ENCODE measurements around the gene NRF1.

GRCh38 chr7:129730159-129730558, 118.6 kb downstream of the NRF1 start:
- TF ChIP-seq CHD2 (IDR thresholded peaks at IDR 0.05; ENCODE audit: low read length) = no peak
- no peak for TF ChIP-seq CEBPB (IDR thresholded peaks at IDR 0.05; ENCODE audit: low read depth, low read length)
- TF ChIP-seq, protein P1, sequence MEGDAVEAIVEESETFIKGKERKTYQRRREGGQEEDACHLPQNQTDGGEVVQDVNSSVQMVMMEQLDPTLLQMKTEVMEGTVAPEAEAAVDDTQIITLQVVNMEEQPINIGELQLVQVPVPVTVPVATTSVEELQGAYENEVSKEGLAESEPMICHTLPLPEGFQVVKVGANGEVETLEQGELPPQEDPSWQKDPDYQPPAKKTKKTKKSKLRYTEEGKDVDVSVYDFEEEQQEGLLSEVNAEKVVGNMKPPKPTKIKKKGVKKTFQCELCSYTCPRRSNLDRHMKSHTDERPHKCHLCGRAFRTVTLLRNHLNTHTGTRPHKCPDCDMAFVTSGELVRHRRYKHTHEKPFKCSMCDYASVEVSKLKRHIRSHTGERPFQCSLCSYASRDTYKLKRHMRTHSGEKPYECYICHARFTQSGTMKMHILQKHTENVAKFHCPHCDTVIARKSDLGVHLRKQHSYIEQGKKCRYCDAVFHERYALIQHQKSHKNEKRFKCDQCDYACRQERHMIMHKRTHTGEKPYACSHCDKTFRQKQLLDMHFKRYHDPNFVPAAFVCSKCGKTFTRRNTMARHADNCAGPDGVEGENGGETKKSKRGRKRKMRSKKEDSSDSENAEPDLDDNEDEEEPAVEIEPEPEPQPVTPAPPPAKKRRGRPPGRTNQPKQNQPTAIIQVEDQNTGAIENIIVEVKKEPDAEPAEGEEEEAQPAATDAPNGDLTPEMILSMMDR (IDR thresholded peaks at IDR 0.05; ENCODE audit: control extremely low read depth in 1 of 3, insufficient read depth in 1 of 3, low read depth in 1 of 3, low read length in 3 of 3) = no peak
- TF ChIP-seq BRCA1 (IDR thresholded peaks at IDR 0.05; ENCODE audit: low read depth, low read length) = no peak
- no peak for TF ChIP-seq SIN3A (conservative IDR thresholded peaks at IDR 0.05 in 1 of 2, IDR thresholded peaks at IDR 0.05 in 1 of 2; ENCODE audit: low read depth in 1 of 2, low read length in 2 of 2)
- TF ChIP-seq CBX8 (IDR thresholded peaks at IDR 0.05; ENCODE audit: borderline replicate concordance, low read depth, low read length) = no peak
